Choroid plexus epithelial cell (primary cell): Measurements from ENCODE around the gene PDZD8.
"Not testable (repeated sequence)": the region's sequence is repeated elsewhere in the genome, so short reads cannot be mapped to it uniquely, and the experiment has no call there.

ENCODE experiments used
- DNase-seq: peaks from one replicate; pipeline ENCODE4 v3.0.0-alpha.2; 2010; ENCODE audit warnings: low read depth
- H3K4me3 ChIP-seq: 2 replicates; pipeline ENCODE4 v1.5.1; 2011; ENCODE audit warnings: low read depth, mild to moderate bottlenecking, control low read depth, low read length, moderate library complexity
- CTCF ChIP-seq: conservative IDR thresholded peaks from 2 replicates; pipeline ENCODE4 v1.5.1; 2011; ENCODE audit warnings: low read depth, mild to moderate bottlenecking, control low read depth, inconsistent platforms, low read length, moderate library complexity

PDZD8 gene

GRCh38 chr10:117300671-117301070 lies 74.6 kb downstream of the PDZD8 start:
- DNase-seq: no peak
- H3K4me3 ChIP-seq: no peak overlapping the region
- no peak for TF ChIP-seq CTCF

GRCh38 chr10:117299435-117299834 lies 75.8 kb downstream of the PDZD8 start:
- TF ChIP-seq CTCF: no peak
- no peak for DNase-seq
- no peak overlapping the region for H3K4me3 ChIP-seq

GRCh38 chr10:117298219-117298618 lies 77.0 kb downstream of the PDZD8 start:
- TF ChIP-seq CTCF: no peak
- no peak for DNase-seq
- H3K4me3 ChIP-seq: no peak overlapping the region

GRCh38 chr10:117294735-117295134 lies 80.5 kb downstream of the PDZD8 start:
- TF ChIP-seq CTCF: no peak
- no peak overlapping the region for H3K4me3 ChIP-seq
- DNase-seq: no peak

GRCh38 chr10:117294039-117294645 lies 81.1 kb downstream of the PDZD8 start:
- TF ChIP-seq CTCF: no peak
- DNase-seq: no peak
- no peak overlapping the region for H3K4me3 ChIP-seq

- not testable (repeated sequence) for DNase-seq
Measured at GRCh38 chr10:117290872-117291271, 84.4 kb downstream of the PDZD8 start.

GRCh38 chr10:117284716-117285494 lies 90.3 kb downstream of the PDZD8 start:
- H3K4me3 ChIP-seq: no peak overlapping the region
- TF ChIP-seq CTCF: no peak
- no peak for DNase-seq

More at GRCh38 chr10:117290872-117291271, 84.4 kb downstream of the PDZD8 start:
- not testable (repeated sequence) for H3K4me3 ChIP-seq
